Measurements from ENCODE around the gene ALAS1.

ALAS1 gene

DNA sequence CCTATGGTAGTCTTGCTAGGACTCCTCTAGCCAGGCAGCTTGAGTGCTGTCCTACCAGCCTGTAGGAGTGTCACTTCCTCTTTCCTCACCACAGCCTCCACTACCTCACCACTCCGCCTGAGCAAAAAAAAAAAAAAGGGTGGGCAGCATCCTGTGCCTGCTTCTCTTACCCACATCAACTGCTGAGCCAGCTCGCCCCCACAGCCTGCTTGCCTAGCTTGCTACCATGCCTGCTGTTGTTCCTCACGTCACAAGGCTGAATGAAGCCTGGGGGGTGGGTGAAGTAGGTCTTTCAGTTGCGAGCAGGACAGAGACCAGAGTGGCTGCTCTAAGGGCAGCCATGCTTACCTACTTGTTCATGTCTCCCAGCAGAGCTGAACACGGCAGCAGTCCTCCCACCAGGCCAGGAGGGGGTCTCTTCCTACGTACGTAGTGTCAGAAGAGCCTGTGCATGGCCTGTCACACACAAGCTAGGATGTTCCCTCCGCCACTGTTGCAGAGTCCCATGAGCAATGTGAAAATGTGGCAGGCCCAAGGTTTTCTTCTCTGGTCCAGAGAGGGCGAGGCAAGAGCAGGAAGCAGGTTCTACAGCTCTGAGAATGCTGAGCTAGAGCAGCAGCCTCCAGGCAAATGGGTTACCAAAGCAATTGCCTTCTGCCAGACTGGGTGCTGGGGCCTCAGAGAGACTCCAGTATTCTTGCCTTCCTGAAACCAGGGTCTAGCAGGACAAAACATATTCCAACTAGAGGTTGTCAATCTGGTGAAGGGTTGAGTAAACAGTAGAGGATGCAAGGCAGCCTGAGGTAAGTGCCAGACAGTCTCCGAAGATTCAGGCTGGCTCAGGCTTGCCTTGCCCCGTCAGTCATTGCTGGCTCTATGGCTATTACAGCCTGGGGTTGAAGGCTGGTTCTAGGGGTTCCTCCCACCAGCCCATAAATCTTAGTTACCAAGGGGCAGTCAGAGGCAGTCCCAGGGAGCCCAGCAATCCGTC is 55.6 kb downstream of the ALAS1 start:
- Histone ChIP-seq H3K4me3 (ENCODE audit: low read length) (no peak overlapping the region), H3K9me3 (replicated peaks; ENCODE audit: low read length) (no peaks in the 10 kb centered on the region), H3K27me3 (ENCODE audit: control insufficient read depth, insufficient read depth, low read length) (no peaks in the 10 kb centered on the region), H3K36me3 (ENCODE audit: insufficient read depth, low read length) (peaks cover 72% of the 10 kb centered on the region), H3K4me1 (ENCODE audit: control insufficient read depth, insufficient read depth, low read length) (peaks cover 13% of the 10 kb centered on the region), H3K9ac (ENCODE audit: low read depth, low read length) (no peak overlapping the region), H3K4me2 (ENCODE audit: low read length) (no peak overlapping the region)

DNA sequence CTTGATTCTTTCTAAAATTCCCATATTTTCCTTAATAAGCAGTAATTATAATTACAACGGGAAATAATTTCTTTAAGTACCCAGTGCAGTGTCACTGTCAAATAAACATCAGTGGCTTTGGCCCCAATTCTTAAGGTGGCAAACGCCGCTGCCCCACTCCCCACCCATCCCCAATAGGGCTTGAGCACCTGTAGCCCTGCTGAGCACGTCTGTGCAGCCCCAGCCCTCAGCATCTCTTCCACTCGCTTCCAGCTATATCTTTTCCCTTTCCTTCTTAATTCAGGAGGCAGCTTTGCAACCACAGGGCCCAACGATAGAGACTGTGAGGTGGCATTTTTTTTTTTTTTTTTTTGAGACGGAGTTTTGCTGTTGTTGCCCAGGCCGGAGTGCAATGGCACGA is 56.6 kb downstream of the ALAS1 start:
- Histone ChIP-seq H3K4me3 (ENCODE audit: low read length) (no peak overlapping the region), H3K9me3 (replicated peaks; ENCODE audit: low read length) (no peaks in the 10 kb centered on the region)

DNA sequence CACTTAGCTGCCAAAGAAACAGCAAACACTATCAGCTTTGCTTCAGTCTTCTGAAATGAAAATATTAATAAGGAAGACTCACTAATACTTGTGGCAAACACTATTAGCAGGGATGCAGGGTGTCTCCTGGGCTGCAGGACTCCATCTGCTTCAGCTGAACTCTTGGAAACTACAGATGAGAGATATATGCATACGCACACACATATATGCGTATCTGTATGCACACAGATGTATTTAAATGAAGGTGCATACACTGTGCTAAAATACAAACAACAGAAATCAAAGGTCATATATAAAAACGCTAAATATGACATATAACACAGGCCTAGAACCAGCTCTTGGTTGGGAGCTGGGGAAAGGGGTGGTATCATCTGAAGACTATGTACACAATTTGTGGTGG is 58.2 kb downstream of the ALAS1 start:
- Histone ChIP-seq H3K4me1 (ENCODE audit: control insufficient read depth, insufficient read depth, low read length) (peaks cover 13% of the 10 kb centered on the region), H3K9me3 (replicated peaks; ENCODE audit: low read length) (no peaks in the 10 kb centered on the region), H3K9ac (ENCODE audit: low read depth, low read length) (no peak overlapping the region), H3K36me3 (ENCODE audit: insufficient read depth, low read length) (peaks cover 73% of the 10 kb centered on the region), H3K4me2 (ENCODE audit: low read length) (no peak overlapping the region), H3K4me3 (ENCODE audit: low read length) (no peak overlapping the region), H3K27me3 (ENCODE audit: control insufficient read depth, insufficient read depth, low read length) (no peaks in the 10 kb centered on the region)

More for the DNA sequence above, 56.6 kb downstream of the ALAS1 start:
- peaks cover 13% of the 10 kb centered on the region for H3K4me1 ChIP-seq (ENCODE audit: control insufficient read depth, insufficient read depth, low read length)
- H3K36me3 ChIP-seq (ENCODE audit: insufficient read depth, low read length) = peaks cover 72% of the 10 kb centered on the region
- H3K4me2 ChIP-seq (ENCODE audit: low read length) = no peak overlapping the region
- H3K9ac ChIP-seq (ENCODE audit: low read depth, low read length) = no peak overlapping the region
- H3K27me3 ChIP-seq (ENCODE audit: control insufficient read depth, insufficient read depth, low read length) = no peaks in the 10 kb centered on the region

DNA sequence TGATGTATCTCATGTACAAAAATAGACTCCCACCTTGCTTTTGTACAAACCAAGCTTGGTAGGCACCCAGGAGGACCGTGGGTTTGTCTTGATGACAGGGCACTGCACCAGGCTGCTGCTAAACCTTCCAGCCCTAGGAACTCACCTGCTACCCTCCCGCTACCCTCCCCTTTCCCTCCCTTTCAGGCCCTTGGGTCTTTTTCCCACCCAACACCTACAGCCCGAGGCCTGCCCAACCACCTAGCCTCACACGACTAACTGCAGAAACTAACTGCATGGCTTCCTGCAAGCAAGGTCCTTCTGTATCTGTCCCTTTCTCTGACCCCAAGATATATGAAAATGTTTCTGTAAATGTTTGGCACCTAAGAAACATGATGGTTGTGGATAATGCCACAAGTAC is 58.7 kb downstream of the ALAS1 start:
- Histone ChIP-seq H3K9me3 (replicated peaks; ENCODE audit: low read length) (no peaks in the 10 kb centered on the region), H3K4me1 (ENCODE audit: control insufficient read depth, insufficient read depth, low read length) (peaks cover 13% of the 10 kb centered on the region), H3K4me2 (ENCODE audit: low read length) (no peak overlapping the region), H3K9ac (ENCODE audit: low read depth, low read length) (no peak overlapping the region), H3K4me3 (ENCODE audit: low read length) (no peak overlapping the region), H3K27me3 (ENCODE audit: control insufficient read depth, insufficient read depth, low read length) (no peaks in the 10 kb centered on the region), H3K36me3 (ENCODE audit: insufficient read depth, low read length) (peaks cover 75% of the 10 kb centered on the region)

DNA sequence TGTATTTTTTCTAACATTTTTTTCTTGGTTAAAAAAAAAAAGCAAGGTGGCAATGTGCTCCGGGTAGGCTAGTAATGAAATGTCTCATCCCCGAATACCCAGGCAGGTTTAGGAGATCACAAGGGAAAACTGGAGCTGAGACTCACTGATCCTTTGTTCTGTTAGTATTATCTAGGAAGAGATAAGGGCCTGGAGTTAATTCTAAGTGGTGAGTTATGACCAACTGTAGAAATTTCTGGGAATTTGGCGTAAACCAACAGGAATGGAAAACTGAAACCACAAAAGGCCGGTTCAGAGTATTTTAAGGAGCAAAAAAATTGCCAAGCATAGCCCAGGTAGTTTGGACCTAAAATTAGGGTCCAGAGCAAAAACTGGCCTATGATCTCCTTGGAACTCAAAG is 60.0 kb downstream of the ALAS1 start:
- H3K4me2 ChIP-seq (ENCODE audit: low read length) = no peak overlapping the region
- no peaks in the 10 kb centered on the region for H3K27me3 ChIP-seq (ENCODE audit: control insufficient read depth, insufficient read depth, low read length)
- peaks cover 88% of the 10 kb centered on the region for H3K36me3 ChIP-seq (ENCODE audit: insufficient read depth, low read length)
- peaks cover 12% of the 10 kb centered on the region for H3K4me1 ChIP-seq (ENCODE audit: control insufficient read depth, insufficient read depth, low read length)
- no peaks in the 10 kb centered on the region for H3K9me3 ChIP-seq (replicated peaks; ENCODE audit: low read length)
- no peak overlapping the region for H3K9ac ChIP-seq (ENCODE audit: low read depth, low read length)
- H3K4me3 ChIP-seq (ENCODE audit: low read length) = no peak overlapping the region

DNA sequence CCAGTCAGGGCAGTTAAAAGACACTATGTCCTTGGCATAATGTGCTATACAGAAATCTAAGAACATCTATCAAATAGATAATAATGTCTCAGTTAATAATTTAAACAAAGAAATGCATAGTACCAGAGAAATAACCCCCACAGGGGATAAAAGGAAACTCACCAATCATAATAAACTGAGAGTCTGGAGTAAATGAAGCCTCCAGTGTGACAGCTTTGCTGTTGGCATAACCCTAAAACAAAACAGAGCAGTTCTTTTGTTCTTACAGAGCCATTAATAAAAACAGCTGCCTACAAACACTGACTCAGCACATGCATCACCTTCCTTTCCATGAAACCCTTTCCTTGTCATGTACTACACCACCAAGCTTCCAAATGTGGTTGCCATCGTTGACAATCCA is 61.1 kb downstream of the ALAS1 start:
- H3K4me3 ChIP-seq (ENCODE audit: low read length) = no peak overlapping the region
- H3K4me2 ChIP-seq (ENCODE audit: low read length) = no peak overlapping the region
- H3K9ac ChIP-seq (ENCODE audit: low read depth, low read length) = no peak overlapping the region
- H3K27me3 ChIP-seq (ENCODE audit: control insufficient read depth, insufficient read depth, low read length) = no peaks in the 10 kb centered on the region
- peaks cover 85% of the 10 kb centered on the region for H3K36me3 ChIP-seq (ENCODE audit: insufficient read depth, low read length)
- no peaks in the 10 kb centered on the region for H3K9me3 ChIP-seq (replicated peaks; ENCODE audit: low read length)
- H3K4me1 ChIP-seq (ENCODE audit: control insufficient read depth, insufficient read depth, low read length) = peaks cover 2% of the 10 kb centered on the region

DNA sequence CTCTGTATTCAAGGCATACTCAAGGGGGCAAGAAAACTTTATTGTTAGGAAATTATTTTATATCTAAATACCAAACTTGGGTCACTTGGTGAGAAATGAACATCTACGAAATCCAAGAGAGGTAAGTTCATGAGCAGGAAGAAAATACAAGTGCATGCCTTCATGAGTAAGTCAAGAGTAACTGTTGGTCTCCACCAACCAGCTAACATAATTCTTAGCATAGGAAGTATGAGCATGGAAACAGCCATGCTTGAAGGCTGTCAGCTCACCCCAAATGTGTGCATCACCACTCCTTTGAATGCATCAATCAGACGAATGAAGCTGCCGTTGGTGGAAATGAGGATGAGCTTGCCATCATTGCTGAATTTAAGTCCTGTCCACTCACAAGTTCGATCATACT is 61.5 kb downstream of the ALAS1 start:
- no peak overlapping the region for H3K9ac ChIP-seq (ENCODE audit: low read depth, low read length)
- H3K4me3 ChIP-seq (ENCODE audit: low read length) = no peak overlapping the region
- H3K9me3 ChIP-seq (replicated peaks; ENCODE audit: low read length) = no peaks in the 10 kb centered on the region
- H3K4me2 ChIP-seq (ENCODE audit: low read length) = no peak overlapping the region
- H3K36me3 ChIP-seq (ENCODE audit: insufficient read depth, low read length) = peaks cover 87% of the 10 kb centered on the region
- no peaks in the 10 kb centered on the region for H3K4me1 ChIP-seq (ENCODE audit: control insufficient read depth, insufficient read depth, low read length)
- H3K27me3 ChIP-seq (ENCODE audit: control insufficient read depth, insufficient read depth, low read length) = no peaks in the 10 kb centered on the region

DNA sequence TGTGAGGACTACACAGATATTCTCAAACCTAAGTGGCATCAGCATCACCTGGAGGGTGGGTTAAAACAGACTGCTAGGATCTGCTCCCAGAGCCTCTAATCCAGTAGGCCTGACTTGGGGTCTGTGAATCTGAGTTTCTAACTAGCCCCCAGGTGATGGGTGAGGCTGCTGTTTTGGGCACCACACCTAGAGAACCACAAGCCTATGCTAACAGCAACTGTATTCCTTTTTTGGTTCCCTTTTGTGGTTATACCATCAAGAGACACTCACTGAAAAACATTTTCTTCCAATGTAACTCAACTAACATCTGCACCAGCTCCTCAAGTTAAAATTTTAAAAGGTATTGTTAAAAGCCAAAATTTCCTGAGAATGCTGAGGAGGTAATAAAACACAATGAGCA is 64.5 kb downstream of the ALAS1 start:
- Histone ChIP-seq H3K4me3 (ENCODE audit: low read length) (no peak overlapping the region), H3K36me3 (ENCODE audit: insufficient read depth, low read length) (peaks cover 87% of the 10 kb centered on the region), H3K9ac (ENCODE audit: low read depth, low read length) (no peak overlapping the region), H3K4me1 (ENCODE audit: control insufficient read depth, insufficient read depth, low read length) (no peaks in the 10 kb centered on the region), H3K9me3 (replicated peaks; ENCODE audit: low read length) (no peaks in the 10 kb centered on the region), H3K4me2 (ENCODE audit: low read length) (no peak overlapping the region), H3K27me3 (ENCODE audit: control insufficient read depth, insufficient read depth, low read length) (no peaks in the 10 kb centered on the region)

Measured in skeletal muscle satellite cell (primary cell).